GM04504 (cell line): Measurements from ENCODE around the gene HOMER2.
A peak's percentile ranks its signal among the peaks of the same experiment; 100 is the strongest.
"Not testable (repeated sequence)": the region's sequence is repeated elsewhere in the genome, so short reads cannot be mapped to it uniquely, and the experiment has no call there.

Experiments used
- DNase-seq: peaks from one replicate; pipeline ENCODE4 v3.0.0-alpha.2; 2012; ENCODE audit warnings: low read depth

Gene HOMER2

DNA sequence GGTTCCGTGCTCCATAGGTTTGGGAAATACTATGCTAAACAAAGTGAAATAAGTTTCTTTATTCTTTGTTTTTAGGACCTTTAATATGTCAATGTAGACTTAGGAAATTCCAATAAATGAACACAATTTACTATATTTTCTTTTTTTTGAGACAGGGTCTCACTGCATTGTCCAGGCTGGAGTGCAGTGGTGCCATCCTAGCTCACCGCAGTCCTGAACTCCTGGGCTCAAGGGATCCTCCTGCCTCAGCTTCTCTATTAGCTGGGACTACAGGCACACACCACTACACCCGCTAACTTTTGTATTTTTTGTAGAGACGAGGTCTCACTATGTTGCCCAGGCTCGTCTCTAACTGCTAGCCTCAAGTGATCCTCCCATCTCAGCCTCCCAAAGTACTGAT is 12.4 kb upstream of the HOMER2 start:
- no peak for DNase-seq

DNA sequence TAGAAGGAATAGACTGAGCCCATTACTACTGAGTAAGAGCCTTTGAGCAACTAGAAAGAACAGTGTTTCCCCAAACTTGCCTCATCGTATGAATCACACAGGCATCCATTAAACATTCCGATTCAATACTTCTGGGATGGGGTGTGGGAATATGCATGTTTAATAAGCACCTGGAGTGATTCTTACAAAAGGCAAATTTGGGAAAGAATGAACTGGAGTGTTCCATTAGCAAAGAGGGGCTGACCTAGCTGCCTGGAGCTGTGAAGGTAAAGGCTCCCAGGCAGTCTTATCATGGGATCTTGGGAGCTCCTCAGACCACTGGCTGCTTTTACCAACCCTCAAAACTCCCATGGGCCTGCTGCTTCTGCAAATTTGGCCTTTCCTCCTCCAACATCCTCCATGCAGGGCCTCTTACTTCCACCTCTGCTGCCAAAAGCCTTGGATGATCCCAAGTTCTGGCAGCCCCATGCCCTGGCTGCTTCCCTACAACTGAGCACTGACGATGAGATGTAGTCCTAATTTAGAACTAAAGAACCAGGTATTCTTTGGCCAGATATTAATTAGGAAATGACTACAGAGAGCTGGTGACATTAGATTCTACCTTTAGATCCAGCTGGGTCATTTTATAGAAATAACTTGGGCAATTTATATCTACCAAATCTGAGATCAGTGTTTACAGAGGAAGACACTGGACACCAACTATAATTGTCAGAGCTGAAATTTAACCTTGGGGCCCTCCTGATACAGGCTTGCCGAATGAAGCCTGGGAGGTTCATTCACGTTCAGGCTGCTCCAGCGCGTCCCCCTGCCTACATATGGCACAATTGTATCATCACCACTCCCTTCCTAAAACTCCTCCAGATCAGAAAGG is 11.2 kb upstream of the HOMER2 start:
- DNase-seq = no peak

DNA sequence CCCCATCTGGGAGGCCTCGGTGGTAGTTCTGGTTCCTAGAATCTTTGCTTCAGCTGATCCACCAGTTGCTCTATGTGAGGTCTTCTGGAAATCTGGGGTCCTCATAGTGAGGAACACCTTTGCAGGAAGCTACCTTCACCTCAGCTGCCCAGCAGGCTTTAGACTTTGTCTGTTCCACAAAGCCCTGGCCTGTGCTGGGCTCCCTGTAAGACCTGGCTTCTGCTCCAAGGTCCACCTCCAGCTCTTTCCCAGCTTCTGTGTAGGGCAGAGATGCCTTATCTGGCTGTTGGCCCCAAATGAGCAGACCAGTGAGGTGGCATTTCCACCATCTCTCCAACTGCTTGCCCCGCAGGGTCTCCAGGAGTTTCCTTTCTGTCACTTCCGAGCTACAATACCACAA is 8.2 kb upstream of the HOMER2 start:
- no peak for DNase-seq

DNA sequence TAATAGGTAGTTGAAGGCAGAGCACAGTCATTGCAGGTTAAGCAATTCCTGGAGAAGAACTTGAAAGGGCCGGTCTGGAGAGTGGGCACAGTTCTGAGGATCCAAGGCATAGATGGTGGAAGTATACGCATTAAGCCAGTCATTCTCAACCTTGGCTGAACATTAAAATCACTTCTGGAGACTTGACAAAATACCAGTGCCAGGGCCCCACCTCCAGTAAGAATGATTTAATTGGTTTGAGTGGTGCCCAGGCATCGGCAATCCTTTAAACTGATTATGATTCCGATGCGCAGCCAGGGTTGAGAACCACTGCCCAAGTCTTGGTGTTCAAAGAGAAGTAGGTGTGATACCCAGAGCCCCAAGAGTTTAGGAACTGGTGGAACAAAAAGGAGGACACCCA is 6.9 kb upstream of the HOMER2 start:
- DNase-seq = no peak

DNA sequence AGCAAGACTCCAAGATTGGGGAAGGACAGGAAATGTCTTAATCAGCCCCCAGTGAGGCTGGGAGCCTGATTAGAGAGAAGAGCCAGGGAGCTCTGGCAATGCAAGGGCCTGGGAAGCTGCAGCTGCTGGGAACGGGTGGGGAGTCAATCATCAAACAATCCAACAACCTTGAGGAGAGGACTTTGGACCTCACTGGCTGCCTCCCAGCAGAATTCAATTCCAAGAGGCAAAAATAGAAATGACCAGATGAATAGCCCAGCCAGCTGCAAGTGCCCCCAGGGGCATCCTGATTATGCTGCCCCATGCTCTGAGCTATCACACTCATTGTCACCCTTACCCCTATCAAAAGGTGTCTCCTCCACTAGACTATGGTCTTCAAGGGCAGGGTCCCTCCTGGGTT is 6.1 kb upstream of the HOMER2 start:
- DNase-seq = no peak

DNA sequence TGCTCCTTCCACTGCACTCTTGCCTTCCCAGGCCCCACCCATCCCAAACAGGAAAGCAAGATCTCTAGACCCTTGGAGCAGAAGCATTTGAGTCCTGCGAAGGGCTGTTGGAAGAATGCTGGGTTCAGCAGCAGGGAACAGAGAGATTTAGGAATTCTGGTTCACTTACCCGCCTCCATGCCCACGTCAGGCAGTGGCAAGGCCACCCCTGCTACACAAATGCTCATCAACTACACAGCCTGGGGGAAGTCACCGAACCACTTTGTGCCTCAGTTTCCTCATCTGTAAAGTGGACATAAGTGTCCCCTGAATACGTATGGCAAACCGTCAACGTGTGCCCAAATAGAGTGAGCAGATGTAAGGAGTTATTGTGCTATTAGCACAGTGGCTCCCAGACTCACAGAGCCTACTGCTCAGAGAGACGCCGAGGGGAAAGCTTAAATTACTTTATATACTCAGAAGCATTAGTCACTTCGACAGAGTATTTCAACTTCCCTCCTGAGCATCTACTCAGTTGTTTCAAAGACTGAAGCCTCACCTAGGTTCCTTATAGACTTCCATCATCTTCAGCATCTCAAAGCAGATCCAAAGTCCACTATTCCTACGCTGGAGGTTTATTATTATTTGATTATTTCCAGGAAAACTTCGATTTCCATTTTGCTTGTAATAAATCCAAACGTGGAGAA is 905 bp downstream of the HOMER2 start:
- DNase-seq = no peak

DNA sequence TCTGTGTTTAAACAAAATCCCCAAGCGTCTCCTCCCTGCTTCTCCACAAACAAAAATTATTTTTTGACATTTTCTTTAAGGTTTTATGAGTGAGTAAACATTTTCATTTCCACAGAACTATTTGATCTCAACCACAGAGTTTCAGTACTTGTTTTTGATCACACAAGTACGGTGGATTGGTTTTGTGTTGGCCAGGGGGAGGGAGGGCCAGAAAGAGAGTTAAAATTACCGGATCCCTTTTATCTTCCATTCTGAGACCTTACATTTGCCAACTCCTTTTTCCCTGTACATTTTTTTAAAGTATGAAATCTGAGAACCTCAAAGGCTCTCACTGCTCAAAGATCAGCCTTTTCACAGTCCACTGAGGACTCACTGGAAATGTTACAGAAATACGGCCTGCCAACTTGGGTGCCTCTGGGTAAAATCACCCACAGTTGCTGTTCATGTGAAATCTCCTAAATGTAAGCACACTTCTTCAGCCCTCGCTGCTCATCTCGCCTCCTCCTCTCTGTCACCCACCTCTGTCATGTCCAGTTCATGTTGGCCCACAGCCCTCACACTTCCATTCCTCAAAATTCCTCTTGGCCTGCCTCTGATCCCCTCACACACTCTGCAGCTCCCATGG is 1.7 kb downstream of the HOMER2 start:
- no peak for DNase-seq

DNA sequence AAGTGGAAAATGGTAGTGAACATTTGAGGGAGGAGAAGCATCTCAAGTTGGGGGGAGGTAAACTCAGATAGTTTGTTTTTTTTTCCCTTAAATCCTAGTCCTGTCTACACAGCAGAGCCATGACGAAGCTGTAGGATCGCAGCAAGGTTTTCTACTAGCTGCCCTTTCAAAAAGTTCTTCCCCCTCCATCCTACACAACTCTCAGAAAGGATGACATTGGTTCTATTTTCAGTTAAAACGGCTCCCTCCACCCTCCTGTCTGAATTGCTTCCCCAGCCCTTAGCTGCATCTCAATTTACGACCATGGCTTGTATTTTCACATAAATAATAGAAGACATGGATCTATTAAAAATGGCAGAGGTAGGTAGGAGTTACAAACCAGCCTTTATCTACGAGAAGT is 2.2 kb downstream of the HOMER2 start:
- DNase-seq = no peak

DNA sequence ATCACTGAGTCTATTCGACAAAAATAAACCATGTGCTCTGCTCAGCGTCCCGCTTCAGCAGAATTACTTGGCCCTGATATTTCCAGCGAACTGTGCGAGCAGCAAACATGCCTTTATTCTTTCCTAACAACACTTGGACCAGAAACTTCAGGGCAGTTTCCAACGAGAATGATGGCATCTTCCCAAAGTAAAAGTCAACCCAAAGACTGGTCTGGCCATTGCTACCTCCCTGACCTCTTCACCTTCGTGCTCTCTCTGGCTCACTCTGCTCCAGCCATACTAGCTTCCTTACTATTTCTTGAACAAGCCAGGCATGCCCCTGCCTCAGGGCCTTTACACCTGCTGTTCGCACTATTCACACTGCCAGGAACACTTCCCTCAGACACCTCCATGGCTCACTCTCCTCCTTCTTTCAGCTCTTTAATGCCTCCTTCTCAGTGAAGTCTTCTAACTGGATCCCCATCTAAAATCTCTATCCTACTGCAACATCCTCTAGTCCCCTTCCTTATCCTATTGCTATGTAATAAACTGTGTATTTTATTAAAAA is 6.3 kb downstream of the HOMER2 start:
- no peak for DNase-seq

DNA sequence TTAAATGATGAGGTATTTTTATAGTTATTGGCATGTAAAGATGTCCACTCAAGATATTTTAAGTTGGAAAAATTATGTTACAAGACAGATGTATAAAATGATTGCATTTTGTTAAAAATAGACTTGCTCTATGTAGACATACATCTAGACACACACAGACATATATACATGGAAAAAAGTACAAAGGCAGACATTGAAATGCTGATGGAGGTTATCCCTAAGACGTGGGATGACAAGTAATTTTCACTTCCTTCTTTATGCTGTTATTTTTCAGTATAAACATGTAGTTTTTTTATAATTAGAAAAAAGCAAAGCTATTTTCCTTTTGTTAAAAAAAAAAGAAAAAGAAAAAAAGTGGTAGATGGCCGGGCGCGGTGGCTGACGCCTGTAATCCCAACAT is 7.2 kb downstream of the HOMER2 start:
- no peak for DNase-seq

DNA sequence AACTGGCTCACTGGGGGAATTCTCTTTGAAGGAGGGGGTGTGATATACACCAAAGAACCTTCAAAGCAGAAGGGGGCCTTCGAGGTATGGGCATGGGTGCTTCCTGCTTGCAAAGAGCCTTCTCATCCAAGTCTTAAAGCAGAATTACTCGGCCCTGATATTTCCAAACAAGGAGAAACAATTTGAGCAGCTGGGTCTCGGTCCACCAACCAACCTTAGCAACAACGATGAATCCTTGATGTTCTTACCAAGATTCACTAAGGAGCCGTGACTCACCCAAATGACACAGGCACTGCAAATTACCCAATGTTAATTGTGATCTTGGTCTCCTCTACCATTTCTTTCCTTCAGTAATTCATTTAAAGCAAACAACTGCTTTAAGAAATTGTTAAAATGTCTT is 7.7 kb downstream of the HOMER2 start:
- DNase-seq = no peak

DNA sequence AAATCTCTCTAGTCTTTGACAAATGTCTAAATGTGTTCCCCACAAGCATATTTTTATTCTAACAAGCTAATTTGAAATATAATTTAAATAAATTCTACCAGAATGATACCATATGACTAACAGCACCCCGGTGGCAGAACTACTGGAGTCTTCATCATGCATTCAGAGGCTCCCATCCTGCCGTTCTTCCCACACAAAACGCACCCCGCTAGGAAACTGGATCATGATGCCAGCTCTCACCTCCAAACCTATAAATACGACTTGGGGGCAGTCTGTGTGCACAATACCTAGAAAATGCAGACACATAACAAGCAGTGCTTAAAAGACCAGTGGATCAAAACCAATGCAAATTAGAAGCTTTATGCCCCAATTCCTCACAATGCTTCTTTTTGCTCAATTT is 8.5 kb downstream of the HOMER2 start:
- no peak for DNase-seq

DNA sequence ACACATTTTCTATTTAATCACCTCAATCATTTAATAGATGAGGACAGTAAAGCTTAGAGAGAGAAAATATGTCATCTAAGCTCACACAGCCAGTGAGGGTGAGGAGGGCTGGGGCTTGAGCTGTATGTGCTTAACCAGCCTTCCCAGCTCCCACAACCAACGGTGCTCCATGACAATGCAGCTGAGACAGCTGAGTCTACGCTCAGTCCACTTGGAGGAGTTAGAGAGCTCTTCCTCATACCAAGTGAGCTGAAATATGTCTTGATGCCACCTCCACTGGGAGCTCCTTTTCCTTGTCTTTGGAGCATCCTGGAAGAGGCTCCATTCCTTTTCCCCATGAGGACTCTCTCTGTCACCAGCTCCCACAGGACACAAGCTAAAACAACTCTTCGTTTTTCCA is 9.3 kb downstream of the HOMER2 start:
- no peak for DNase-seq

DNA sequence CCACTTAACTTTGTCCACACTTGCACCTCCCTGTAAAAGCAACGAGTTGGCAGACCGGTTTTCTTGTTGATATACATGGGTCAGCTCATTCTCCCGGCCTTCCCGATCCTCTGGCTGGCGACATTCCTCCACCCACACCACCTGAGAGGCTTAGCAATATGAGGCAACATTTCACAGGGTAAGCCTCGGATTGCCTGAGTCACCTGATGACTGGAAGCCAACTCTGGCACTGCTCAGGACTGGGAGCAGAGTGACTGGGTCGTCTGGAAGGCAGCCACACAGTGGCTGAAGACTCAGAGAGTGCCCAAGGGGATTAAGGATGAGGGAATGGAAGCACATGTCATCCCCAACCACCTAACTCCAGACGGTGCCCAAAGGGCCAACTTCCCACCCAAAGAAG is 9.8 kb downstream of the HOMER2 start:
- peak; percentile 23 for DNase-seq

DNA sequence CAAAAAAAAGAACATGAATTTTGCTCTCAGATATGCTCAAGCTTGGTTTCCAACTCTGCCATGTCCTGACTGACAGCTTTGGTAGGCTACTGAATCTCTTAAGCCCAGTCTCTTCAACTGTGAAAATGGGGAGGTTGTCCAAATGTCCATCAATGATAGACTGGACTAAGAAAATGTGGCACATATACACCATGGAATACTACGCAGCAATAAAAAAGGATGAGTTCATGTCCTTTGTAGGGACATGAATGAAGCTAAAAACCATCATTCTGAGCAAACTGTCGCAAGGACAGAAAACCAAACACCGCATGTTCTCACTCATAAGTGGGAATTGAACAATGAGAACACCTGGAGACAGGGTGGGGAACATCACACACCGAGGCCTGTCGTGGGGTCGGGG is 12.8 kb downstream of the HOMER2 start:
- DNase-seq = not testable (repeated sequence)

DNA sequence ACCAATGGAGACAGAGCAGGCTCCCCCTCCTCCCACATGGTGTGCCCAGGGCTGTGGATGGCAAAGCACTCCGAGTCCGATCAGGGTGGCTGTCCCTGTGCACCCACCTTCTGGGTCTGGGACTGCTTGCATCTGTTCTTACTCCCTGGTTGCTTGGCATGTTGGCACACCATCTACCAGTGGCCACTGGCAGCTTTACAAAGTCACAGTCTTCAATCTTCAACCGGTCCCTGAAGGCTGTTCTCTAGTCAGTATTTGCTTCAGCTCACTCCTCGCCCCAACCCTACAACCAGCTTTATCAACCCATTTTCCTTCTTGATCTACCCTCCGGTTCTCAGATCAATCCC is 14.8 kb downstream of the HOMER2 start:
- no peak for DNase-seq

DNA sequence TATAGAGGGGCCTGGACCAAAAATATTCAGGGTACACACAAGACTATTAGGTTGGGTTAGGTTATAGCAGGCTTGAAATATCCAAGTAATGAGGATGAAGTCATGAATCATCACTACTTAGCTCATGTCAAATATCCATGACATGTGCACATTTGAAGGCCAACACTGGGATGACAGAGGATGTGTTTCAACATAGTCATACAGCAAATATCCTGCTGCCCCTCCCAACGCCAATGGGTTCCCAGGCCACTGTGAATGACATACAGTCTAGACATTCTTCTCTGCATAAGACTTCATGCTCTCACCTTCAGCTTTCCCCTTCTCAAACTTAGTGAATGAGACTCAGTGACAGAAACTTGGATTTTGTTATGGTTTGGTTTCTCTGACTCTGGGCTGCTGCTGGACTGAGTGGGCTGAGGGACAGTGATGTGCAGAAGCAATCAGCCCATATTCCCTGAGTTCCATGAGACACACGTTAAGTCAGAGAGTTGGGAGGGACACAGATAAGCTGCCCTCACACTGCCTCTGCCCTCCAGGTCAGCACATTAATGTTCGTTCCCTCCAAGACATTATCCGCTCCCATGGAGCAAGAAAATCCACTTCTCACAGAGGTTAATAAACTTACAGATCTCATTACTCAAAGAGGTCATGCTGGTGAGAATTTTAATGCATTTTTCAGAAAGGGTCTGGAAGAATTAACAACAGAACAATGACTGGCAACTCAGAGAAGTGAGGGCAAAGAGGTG is 15.4 kb downstream of the HOMER2 start:
- DNase-seq = peak; percentile 28

DNA sequence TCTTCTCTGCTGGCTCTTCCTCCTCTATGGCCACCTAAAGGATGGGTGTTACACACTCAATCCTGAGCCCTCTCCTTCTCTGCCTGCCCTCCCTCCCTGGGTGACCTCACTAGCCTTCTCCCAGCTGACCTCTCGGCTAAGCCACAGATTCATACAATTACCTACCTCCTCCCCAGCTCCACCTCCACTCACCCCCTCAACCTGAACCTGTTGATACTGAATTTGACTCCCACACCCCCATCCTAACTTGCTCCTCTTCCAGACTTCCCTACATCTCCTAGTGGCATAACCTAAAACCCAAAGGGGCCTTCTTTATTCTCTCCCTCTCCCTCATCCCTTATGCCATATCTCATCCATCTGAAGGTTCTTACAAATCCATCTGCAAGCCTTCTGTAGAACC is 17.1 kb downstream of the HOMER2 start:
- DNase-seq = no peak

DNA sequence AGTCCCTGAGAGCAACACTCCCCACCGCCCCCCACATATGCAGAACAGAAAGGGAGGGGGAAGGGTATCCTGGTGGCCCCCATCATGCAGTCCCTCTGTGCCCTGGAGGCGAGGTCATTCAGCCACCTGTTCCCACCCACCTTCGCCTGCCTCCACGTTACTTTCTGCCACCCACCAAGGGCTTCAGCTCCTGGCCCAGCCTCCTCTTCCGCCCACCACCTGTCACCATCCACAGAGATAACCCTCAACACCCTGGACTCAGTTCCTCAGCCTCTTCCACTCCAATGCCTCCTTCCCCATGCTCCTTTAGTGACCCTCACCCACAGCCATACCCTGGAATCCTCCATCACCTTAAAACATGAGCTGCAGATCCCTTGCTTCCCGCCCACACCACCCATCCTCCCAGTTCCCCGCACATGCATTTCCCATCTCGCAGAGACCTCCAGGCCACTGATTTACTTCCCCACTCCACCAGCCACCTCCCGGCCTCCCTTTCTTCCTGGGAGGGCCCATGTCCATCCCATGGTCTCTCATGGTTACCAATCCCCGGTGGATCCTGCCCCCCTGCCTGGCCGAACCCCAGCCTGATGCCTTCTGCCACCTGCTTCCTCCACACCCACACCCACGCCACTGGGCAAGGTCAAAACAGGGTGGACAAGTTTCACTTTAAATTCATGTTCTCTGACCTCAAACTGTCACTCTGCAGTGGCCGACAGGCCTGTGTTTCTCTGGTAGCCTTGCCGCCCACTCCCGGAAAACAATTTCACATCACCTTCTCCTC is 18.2 kb downstream of the HOMER2 start:
- DNase-seq = no peak

DNA sequence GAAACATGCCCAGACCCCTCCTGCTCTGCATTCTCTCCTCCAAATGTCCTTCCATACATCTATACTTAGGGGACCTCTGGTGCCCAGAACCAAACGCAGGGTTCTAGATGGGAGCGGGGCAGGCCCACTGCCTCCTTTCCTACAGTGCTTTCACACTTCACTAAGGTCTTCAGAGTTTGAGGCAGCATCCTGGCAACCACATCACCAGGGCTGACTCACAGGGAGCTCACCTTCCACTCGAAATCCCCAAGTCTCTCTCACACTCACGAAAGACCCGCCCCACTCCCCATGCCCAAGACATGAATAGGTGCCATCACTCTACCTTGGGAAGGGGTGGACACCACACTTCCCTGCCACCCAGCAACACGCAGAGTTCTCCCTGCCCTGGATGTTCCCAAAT is 18.9 kb downstream of the HOMER2 start:
- no peak for DNase-seq

DNA sequence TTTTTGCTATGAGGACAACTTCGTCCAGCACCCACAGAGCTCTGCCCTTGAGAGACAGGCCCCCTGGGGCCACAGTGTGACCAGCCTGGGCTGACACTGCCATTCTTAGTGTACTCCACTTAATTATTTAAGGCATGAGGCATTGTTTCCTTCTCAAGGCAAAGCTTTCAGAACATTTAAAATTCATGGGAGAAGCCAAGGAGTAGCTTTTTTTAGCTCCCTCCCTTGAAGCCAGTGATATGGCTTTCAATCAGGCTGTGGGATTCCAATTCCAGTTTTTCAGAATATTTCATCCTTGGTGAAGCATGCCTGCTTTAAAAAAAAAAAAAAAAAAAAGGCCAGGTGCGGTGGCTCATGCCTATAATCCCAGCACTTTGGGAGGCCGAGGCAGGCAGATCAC is 21.3 kb downstream of the HOMER2 start:
- no peak for DNase-seq

DNA sequence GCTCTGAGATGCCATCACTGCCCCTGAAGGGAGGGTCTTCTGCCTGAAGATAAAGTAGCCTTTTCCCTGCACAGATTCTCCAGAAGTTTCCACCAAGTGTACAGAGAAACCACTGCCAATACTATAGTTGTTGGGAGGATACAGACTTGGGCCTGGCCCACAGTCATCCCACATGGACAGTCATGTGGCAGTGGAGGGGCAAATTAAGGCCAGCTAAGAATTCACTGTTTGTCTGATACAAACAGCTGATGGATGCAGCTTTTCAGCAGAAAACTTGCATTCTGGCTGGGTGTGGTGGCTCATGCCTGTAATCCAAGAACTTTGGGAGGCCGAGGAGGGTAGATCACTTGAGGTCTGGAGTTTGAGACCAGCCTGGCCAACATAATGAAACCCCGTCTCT is 22.1 kb downstream of the HOMER2 start:
- no peak for DNase-seq
